NCI-H2227 (cell line): Measurements from ENCODE around the gene PTPRG.
"Not testable (repeated sequence)": the region's sequence is repeated elsewhere in the genome, so short reads cannot be mapped to it uniquely, and the experiment has no call there.

Experiments used
- DNase-seq: peaks from one replicate; lab custom pipeline; 2025; ENCODE audit not compliant: unreplicated experiment; lab: John Stamatoyannopoulos, UW

Gene PTPRG

GRCh38 chr3:61716693-61717092, 155.3 kb downstream of the PTPRG start:
- not testable (repeated sequence) for DNase-seq

GRCh38 chr3:61718565-61718964, 157.2 kb downstream of the PTPRG start:
- no peak for DNase-seq

- DNase-seq = no peak
Observed at GRCh38 chr3:61719278-61719977, 158.1 kb downstream of the PTPRG start.

DNA sequence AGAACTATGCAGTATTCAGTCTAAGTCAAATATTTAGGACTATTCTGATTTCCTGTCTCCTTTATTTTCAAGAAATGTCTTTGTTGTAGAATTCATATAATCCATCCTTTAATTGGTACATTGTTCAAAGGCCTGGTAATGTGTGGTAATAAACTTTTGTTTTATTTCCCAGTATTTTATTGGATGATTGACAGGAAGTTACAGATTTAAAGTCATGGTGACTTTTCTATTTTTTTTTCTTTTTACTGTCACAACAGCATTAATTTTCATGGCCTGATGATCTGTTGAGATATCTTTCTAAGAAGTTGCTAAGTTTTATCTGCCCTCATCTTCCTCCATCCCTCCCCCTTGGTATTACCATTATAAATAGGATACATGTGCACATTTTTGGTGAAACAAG, 161.7 kb downstream of the PTPRG start:
- DNase-seq = no peak

DNA sequence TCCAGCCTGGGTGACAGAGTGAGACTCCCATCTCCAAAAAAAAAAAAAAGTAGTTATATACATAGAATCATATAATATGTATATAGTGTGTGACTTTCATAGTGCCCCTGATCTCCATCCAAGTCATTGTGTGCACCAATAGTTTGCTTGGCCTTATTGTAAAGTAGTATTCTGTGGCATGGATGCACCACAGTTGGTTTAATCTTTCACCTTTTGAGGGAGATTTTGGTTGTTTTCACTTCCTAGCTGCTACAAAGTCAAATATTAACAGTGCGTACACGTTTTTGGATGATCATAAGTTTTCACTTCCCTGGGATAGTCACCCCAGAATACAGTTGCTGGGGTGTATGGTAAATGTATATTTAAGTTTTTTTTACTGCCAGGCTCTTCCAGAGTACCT, 162.8 kb downstream of the PTPRG start:
- DNase-seq = no peak

GRCh38 chr3:61724801-61725200, 163.4 kb downstream of the PTPRG start:
- no peak for DNase-seq

GRCh38 chr3:61725851-61726333, 164.5 kb downstream of the PTPRG start:
- no peak for DNase-seq

DNA sequence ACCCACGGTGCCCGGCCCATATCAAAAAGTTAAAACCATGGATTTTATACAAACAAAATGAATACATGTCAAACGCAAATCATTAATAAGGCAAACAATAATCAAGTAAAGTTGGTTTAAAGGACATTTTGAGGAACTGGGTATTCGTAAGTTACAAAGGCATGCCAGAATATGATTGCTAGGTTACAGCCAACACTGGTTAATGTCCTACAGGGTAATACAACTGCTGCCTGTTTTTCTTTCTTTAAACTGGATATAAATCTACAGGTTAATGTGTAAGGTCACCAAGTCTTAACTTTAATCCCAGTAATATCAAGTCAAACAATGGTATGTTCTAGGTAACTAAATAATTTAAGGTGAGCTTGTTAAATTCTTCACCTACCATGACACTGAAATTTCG, 166.1 kb downstream of the PTPRG start:
- DNase-seq = no peak

- no peak for DNase-seq
Observed at GRCh38 chr3:61729038-61729634, 167.8 kb downstream of the PTPRG start.

GRCh38 chr3:61730056-61730455, 168.7 kb downstream of the PTPRG start:
- no peak for DNase-seq

DNA sequence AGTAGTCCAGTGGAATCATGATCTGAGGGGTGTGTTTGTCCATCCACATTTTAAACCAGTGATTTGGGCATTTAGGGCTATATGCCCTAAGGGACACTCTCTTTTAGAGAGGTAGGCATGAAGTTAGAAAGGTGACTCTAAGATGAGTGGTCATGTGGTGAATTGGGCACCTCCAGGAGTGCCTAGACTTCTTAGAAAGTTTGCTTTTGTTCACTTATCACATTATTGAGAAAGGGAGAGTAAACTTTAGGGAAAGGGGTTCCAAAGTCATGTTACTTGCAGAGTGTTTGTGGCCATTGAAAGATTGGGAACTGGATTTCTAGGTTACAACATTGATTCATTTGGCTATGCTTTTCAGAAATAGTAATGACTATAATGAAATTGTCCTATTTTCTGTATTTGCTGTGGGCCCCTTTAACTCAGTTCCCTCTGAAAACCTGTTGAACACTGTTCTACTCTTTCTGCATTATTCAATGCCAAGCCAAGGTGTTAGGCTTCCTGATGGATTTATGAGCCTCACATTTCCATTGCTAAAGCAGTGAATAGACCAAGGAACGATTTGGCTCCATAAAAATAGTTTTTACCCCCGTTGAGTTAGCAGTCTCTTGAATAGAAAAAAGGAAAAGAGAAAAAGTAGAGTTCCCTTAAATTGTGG, 169.3 kb downstream of the PTPRG start:
- DNase-seq = no peak

- no peak for DNase-seq
Observed at GRCh38 chr3:61733000-61733399, 171.6 kb downstream of the PTPRG start.

DNA sequence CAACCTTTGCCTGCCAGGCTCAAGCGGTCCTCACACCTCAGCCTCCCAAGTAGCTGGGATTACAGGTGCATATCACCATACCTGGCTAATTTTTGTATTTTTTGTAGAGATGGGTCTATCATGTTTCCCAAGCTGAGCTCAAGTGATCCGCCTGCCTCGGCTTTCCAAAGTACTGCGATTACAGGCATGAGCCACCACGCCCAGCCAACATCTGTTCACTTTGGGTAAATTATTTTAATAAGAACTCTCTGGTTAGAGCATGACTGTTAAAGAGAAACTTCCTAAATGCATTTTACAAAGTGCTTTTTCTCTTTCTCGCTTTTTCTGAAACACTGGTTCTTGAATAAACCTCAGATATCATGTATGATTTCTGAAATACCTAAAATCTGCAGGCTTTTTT, 172.5 kb downstream of the PTPRG start:
- no peak for DNase-seq

- DNase-seq = no peak
Observed at GRCh38 chr3:61734749-61735686, 173.6 kb downstream of the PTPRG start.

- no peak for DNase-seq
Observed at GRCh38 chr3:61736506-61736905, 175.1 kb downstream of the PTPRG start.

- DNase-seq = no peak
Observed at GRCh38 chr3:61739640-61740039, 178.3 kb downstream of the PTPRG start.

DNA sequence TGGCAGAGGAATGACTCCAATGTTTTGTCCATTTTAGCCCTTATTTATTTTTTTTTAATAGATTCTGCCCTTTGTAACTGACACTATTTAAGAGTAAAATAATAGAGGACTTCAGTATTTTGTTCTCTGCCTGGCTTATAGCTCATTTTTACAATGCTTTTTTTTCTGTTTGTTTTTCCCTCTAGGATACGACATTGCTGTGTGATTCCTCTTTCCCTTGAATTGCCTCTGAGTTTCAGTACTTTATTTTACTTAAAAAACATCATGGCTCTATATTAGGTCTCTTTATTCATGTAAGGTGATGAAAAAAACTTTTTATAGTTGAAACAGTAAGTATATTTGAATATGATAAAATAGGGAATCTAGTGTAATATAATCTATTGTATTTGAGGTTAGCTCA, 179.1 kb downstream of the PTPRG start:
- no peak for DNase-seq

DNA sequence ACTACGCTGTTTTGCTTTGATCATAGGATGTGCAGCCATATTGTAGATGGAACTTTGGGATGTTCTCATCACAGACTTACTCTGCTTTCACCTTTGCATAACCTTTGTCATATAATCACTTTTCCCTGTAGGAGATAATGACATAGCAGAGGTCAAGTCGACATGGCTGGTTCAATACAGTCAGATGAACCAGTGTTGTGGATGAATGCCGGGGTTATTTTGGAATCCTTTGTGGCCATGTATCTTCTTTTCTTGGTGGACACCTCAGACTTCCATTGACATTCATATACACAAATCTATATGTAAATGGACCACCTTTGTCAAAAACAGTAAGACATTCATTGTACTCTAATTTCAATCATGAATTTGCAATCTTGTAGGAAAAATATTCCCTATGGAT, 180.2 kb downstream of the PTPRG start:
- no peak for DNase-seq

GRCh38 chr3:61742006-61742405, 180.6 kb downstream of the PTPRG start:
- no peak for DNase-seq

DNA sequence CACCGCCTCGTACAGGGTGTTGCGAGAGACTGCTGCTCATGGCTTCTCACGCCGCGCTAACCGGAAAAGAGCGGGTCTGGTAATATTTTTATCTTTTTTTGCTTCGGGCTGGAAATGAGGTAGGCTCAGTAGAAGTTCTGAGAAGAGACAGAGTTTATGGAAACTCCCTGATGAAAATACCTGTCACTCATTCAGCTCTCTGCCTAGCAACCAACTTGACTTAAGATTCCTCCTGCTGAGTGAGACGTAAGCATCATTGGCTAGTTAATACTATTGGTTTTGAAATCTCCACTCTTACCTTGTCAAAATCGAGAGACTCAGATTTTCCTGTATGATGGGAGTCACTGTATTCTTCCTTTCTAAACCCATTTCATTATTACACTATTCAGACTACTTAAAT, 181.7 kb downstream of the PTPRG start:
- DNase-seq = no peak

- DNase-seq = no peak
Observed at GRCh38 chr3:61743686-61744242, 182.4 kb downstream of the PTPRG start.
